ENCODE data around the gene SSU72.

Gene SSU72

GRCh38 chr1:1582585-1583346 is 8.1 kb upstream of the SSU72 start:
- TF ChIP-seq GABPA (IDR thresholded peaks at IDR 0.05; ENCODE audit: low read depth) (no peak), SPI1 (IDR thresholded peaks at IDR 0.05; ENCODE audit: borderline replicate concordance, low read depth) (peak; percentile 80)
- no peak for DNase-seq (ENCODE audit: low read depth in 1 of 2, low spot score in 1 of 2)
- Histone ChIP-seq H3K4me3 (replicated peaks; ENCODE audit: insufficient read depth, low read length) (no peak overlapping the region), H3K27ac (replicated peaks) (no peak overlapping the region), H3K27me3 (ENCODE audit: insufficient read depth, poor library complexity, severe bottlenecking) (no peaks in the 10 kb centered on the region)

DNA sequence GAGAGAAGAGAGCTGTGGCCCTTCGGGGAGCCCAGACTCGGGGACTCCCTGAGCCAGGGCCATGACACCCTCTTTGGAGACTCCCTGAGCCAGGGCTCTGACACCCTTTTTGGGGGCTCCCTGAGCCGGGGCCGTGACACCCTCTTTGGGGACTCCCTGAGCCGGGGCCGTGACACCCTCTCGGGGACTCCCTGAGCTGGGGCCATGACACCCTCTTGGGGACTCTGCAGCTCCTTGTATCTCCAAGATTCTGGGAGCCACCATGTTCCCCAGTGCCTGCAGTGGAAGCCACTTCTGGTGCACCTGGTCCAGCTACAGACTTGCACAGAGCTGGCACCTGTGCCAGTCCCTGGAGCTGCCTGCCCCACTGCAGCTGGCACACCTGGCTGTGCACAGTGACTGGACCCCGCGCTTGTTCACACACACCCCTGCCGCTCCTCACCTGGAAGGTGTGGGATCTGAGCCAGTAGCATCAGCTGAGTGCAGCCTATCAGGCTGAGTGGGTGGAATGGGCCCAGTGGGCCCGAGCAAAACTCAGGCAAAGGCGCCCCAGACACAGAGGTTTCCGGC is 3.8 kb upstream of the SSU72 start:
- no peaks in the 10 kb centered on the region for H3K27me3 ChIP-seq (ENCODE audit: insufficient read depth, poor library complexity, severe bottlenecking)
- no peak overlapping the region for H3K27ac ChIP-seq (replicated peaks)
- TF ChIP-seq, protein P1, sequence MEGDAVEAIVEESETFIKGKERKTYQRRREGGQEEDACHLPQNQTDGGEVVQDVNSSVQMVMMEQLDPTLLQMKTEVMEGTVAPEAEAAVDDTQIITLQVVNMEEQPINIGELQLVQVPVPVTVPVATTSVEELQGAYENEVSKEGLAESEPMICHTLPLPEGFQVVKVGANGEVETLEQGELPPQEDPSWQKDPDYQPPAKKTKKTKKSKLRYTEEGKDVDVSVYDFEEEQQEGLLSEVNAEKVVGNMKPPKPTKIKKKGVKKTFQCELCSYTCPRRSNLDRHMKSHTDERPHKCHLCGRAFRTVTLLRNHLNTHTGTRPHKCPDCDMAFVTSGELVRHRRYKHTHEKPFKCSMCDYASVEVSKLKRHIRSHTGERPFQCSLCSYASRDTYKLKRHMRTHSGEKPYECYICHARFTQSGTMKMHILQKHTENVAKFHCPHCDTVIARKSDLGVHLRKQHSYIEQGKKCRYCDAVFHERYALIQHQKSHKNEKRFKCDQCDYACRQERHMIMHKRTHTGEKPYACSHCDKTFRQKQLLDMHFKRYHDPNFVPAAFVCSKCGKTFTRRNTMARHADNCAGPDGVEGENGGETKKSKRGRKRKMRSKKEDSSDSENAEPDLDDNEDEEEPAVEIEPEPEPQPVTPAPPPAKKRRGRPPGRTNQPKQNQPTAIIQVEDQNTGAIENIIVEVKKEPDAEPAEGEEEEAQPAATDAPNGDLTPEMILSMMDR (IDR thresholded peaks at IDR 0.05; ENCODE audit: insufficient read depth, low read length) = no peak
- no peak for TF ChIP-seq POLR2AphosphoS5 (IDR thresholded peaks at IDR 0.05; ENCODE audit: low read depth)
- no peak for TF ChIP-seq SPI1 (IDR thresholded peaks at IDR 0.05; ENCODE audit: borderline replicate concordance, low read depth)
- TF ChIP-seq GABPA (IDR thresholded peaks at IDR 0.05; ENCODE audit: low read depth) = no peak
- TF ChIP-seq, protein P2, sequence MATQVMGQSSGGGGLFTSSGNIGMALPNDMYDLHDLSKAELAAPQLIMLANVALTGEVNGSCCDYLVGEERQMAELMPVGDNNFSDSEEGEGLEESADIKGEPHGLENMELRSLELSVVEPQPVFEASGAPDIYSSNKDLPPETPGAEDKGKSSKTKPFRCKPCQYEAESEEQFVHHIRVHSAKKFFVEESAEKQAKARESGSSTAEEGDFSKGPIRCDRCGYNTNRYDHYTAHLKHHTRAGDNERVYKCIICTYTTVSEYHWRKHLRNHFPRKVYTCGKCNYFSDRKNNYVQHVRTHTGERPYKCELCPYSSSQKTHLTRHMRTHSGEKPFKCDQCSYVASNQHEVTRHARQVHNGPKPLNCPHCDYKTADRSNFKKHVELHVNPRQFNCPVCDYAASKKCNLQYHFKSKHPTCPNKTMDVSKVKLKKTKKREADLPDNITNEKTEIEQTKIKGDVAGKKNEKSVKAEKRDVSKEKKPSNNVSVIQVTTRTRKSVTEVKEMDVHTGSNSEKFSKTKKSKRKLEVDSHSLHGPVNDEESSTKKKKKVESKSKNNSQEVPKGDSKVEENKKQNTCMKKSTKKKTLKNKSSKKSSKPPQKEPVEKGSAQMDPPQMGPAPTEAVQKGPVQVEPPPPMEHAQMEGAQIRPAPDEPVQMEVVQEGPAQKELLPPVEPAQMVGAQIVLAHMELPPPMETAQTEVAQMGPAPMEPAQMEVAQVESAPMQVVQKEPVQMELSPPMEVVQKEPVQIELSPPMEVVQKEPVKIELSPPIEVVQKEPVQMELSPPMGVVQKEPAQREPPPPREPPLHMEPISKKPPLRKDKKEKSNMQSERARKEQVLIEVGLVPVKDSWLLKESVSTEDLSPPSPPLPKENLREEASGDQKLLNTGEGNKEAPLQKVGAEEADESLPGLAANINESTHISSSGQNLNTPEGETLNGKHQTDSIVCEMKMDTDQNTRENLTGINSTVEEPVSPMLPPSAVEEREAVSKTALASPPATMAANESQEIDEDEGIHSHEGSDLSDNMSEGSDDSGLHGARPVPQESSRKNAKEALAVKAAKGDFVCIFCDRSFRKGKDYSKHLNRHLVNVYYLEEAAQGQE (IDR thresholded peaks at IDR 0.05; ENCODE audit: insufficient replicate concordance, low read depth) = no peak
- no peak for DNase-seq (ENCODE audit: low read depth in 1 of 2, low spot score in 1 of 2)
- no peak overlapping the region for H3K4me3 ChIP-seq (replicated peaks; ENCODE audit: insufficient read depth, low read length)

DNA sequence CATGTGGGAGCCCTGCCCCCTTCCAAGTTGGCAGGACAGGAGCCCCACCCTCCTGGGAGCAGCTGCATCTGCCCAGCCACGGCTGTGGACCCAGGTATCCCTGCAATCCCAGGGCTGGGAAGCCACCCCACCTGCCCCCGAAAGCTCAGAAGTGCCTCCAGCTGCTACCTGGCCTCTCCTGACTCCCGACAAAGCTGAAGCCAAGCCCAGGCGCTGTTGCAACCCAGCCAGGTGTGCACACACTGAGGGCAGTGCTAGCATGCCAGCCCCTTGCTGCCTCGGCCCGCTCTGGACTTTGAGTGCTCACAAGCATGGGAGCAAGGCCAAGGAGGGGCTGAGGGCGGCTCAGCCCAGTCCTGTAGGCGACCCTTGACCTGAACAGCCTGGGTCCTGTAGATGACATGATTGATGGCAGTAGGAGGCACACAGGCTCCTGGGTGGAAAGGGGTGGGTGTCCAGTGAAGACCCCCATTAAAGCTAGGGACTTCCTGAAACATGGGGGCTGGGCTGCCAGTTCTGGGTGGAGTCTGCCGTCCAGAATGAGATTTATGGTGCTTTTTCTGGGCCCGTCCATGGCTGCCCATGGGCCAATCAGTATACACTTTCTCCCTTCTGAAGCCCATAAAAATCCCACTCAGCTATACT is 2.8 kb upstream of the SSU72 start:
- no peak overlapping the region for H3K27ac ChIP-seq (replicated peaks)
- TF ChIP-seq, protein P1 (IDR thresholded peaks at IDR 0.05; ENCODE audit: insufficient read depth, low read length) = no peak
- TF ChIP-seq SPI1 (IDR thresholded peaks at IDR 0.05; ENCODE audit: borderline replicate concordance, low read depth) = no peak
- no peak for DNase-seq (ENCODE audit: low read depth in 1 of 2, low spot score in 1 of 2)
- no peak overlapping the region for H3K4me3 ChIP-seq (replicated peaks; ENCODE audit: insufficient read depth, low read length)
- no peaks in the 10 kb centered on the region for H3K27me3 ChIP-seq (ENCODE audit: insufficient read depth, poor library complexity, severe bottlenecking)

- H3K27me3 ChIP-seq (ENCODE audit: insufficient read depth, poor library complexity, severe bottlenecking) = no peaks in the 10 kb centered on the region
- H3K4me3 ChIP-seq (replicated peaks; ENCODE audit: insufficient read depth, low read length) = peak overlapping the region; percentile 94
- TF ChIP-seq POLR2AphosphoS5 (IDR thresholded peaks at IDR 0.05; ENCODE audit: low read depth) = 0 out of 2 replicates have a peak, but pooled peaks have one; percentile 12
- peak; percentile 58; the same call in 1 of the 2 replicates for TF ChIP-seq SPI1 (IDR thresholded peaks at IDR 0.05; ENCODE audit: borderline replicate concordance, low read depth)
- TF ChIP-seq GABPA (IDR thresholded peaks at IDR 0.05; ENCODE audit: low read depth) = no peak
- TF ChIP-seq, protein P2 (IDR thresholded peaks at IDR 0.05; ENCODE audit: insufficient replicate concordance, low read depth) = peak; percentile 32
- H3K27ac ChIP-seq (replicated peaks) = peak overlapping the region; percentile 97
- peak in 1 of 2 experiments; percentile 72 for DNase-seq (ENCODE audit: low read depth in 1 of 2, low spot score in 1 of 2)
Measured at GRCh38 chr1:1573843-1574720, 581 bp downstream of the SSU72 start.
